ENCODE results near the gene OR52L1.

Gene OR52L1

DNA sequence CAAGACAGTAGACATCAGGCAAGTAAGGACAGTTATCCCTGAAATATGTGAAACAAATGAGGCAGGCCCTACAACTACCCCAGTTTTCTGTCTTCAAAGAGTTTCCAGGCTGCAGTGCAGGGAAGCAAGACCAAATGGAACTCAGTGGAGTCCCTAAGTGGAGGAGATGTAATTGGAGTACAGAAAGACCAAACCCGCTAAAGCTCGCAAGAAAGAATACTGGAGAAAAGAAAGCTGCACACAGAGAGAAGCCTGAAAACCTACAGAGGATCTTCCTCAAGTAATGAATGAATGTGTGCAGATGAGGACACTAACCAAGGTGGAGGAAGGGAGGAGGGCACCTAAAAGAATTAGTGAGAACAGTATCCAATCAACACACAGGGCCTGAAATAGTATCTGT is 46.0 kb downstream of the OR52L1 start:
- no peaks in the 10 kb centered on the region for H3K9me3 ChIP-seq (ENCODE audit: control insufficient read depth, low read length)
- 92% methylated on average over 2 of the region's 2 CpGs; no CpG with 5 or more reads in 1 of the 2 experiments for WGBS, 2 experiments (ENCODE audit: insufficient coverage in 2 of 2)
- no peak overlapping the region for H3K27ac ChIP-seq (ENCODE audit: low read depth, low read length, severe bottlenecking)
- no peaks in the 10 kb centered on the region for H3K36me3 ChIP-seq (ENCODE audit: control insufficient read depth, insufficient read depth, low read length)
- H3K4me3 ChIP-seq (ENCODE audit: extremely low read depth, insufficient read depth, low read length, poor library complexity, severe bottlenecking): no peak overlapping the region
- H3K4me1 ChIP-seq (ENCODE audit: control insufficient read depth, insufficient read depth, low read length, poor library complexity, severe bottlenecking): no peaks in the 10 kb centered on the region

DNA sequence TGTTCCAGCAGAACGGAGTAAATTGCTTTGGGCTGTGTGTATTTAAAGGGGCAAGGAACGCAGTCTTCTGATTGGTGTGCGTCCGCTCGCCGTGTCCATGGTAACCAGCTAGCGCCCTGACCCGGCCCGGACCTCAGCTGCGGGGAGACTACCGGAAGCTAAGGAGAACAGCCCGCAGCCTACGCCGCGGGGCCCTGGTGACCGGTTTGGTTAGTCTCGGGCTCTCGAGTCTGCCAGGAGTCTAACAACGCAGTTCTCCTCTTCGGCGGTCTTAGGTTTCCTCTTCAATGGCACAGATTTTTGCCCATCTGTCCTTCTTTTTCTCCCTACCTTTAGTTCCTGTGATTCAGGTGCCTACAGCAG is 48.2 kb downstream of the OR52L1 start:
- H3K9me3 ChIP-seq (ENCODE audit: control insufficient read depth, low read length): no peaks in the 10 kb centered on the region
- no peak overlapping the region for H3K4me3 ChIP-seq (ENCODE audit: extremely low read depth, insufficient read depth, low read length, poor library complexity, severe bottlenecking)
- H3K4me1 ChIP-seq (ENCODE audit: control insufficient read depth, insufficient read depth, low read length, poor library complexity, severe bottlenecking): no peaks in the 10 kb centered on the region
- no peaks in the 10 kb centered on the region for H3K36me3 ChIP-seq (ENCODE audit: control insufficient read depth, insufficient read depth, low read length)
- no peak overlapping the region for H3K27ac ChIP-seq (ENCODE audit: low read depth, low read length, severe bottlenecking)
- 94% methylated on average over 15 to 21 of the region's 21 CpGs for WGBS, 2 experiments (ENCODE audit: insufficient coverage in 2 of 2)

GRCh38 chr11:5937868-5938602 is 48.8 kb downstream of the OR52L1 start:
- 89 to 91% methylated on average over 27 to 35 of the region's 39 CpGs for WGBS, 2 experiments (ENCODE audit: insufficient coverage in 2 of 2)

More at GRCh38 chr11:5937868-5938602, 48.8 kb downstream of the OR52L1 start:
- H3K36me3 ChIP-seq (ENCODE audit: control insufficient read depth, insufficient read depth, low read length): no peaks in the 10 kb centered on the region
- no peaks in the 10 kb centered on the region for H3K9me3 ChIP-seq (ENCODE audit: control insufficient read depth, low read length)
- no peak overlapping the region for H3K4me3 ChIP-seq (ENCODE audit: extremely low read depth, insufficient read depth, low read length, poor library complexity, severe bottlenecking)
- no peak overlapping the region for H3K27ac ChIP-seq (ENCODE audit: low read depth, low read length, severe bottlenecking)
- no peaks in the 10 kb centered on the region for H3K4me1 ChIP-seq (ENCODE audit: control insufficient read depth, insufficient read depth, low read length, poor library complexity, severe bottlenecking)
